Measurements from ENCODE around the gene TCEANC.
"Not testable (repeated sequence)": the region's sequence is repeated elsewhere in the genome, so short reads cannot be mapped to it uniquely, and the experiment has no call there.

TCEANC gene

DNA sequence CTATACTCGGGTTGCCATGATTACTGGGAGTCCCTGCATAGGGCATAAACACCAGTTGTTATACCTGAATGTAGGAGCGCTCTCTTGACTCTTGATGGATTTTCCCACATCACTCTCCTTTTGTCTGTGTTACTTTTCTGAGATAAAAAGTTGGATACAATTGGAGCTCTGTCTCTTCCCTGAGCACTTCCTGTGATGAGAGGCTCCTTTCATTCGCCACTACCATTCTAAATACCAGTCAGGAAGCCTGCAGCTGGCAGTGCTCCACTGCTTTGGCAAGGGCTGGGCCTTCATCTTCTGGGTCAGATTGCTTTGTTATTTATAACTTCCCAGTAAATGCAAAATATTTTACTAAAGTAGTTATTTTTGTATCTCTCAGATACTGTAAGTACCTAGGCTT, 13.9 kb downstream of the TCEANC start:
- H3K9me3 ChIP-seq: no peaks in the 10 kb centered on the region
- TF ChIP-seq, protein P1, sequence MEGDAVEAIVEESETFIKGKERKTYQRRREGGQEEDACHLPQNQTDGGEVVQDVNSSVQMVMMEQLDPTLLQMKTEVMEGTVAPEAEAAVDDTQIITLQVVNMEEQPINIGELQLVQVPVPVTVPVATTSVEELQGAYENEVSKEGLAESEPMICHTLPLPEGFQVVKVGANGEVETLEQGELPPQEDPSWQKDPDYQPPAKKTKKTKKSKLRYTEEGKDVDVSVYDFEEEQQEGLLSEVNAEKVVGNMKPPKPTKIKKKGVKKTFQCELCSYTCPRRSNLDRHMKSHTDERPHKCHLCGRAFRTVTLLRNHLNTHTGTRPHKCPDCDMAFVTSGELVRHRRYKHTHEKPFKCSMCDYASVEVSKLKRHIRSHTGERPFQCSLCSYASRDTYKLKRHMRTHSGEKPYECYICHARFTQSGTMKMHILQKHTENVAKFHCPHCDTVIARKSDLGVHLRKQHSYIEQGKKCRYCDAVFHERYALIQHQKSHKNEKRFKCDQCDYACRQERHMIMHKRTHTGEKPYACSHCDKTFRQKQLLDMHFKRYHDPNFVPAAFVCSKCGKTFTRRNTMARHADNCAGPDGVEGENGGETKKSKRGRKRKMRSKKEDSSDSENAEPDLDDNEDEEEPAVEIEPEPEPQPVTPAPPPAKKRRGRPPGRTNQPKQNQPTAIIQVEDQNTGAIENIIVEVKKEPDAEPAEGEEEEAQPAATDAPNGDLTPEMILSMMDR (IDR thresholded peaks at IDR 0.05): no peak
- no peaks in the 10 kb centered on the region for H3K27me3 ChIP-seq
- peaks cover 0 to 10% of the 10 kb centered on the region in 2 experiments for H3K4me1 ChIP-seq (ENCODE audit: control insufficient read depth in 1 of 2, insufficient read depth in 1 of 2, low read depth in 1 of 2, low read length in 1 of 2)
- H3K27ac ChIP-seq: no peak overlapping the region
- peaks cover 4% of the 10 kb centered on the region for H3K36me3 ChIP-seq
- no peak overlapping the region for H3K4me3 ChIP-seq (ENCODE audit: low read depth in 1 of 2, low read length in 1 of 2)

GRCh38 chrX:13667919-13668318, 15.0 kb downstream of the TCEANC start:
- no peak overlapping the region for H3K27ac ChIP-seq

DNA sequence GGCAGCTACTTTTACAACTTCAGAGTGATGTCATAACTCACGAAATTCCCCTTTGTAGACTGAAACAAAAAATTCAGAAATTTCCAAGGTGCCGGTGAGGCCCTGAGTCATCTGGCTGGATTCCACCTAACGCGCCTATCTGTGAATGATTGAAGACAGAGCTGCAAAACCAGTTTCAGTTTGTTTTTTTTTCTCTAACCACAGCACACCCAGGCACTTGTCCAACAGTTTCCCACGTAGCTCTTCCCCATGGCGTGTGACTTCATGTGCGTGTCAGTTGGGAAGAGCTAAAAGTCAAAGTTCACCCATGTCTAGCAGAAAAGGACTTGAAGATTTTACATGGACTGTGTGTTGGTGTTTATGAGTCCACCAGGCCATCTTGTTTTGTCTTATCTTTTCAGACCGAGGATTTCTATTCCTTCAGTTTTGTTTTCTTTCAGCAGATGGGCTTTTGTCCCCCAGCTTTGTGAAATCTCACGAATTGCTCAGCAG, 16.4 kb downstream of the TCEANC start:
- no peaks in the 10 kb centered on the region for H3K9me3 ChIP-seq
- no peaks in the 10 kb centered on the region for H3K27me3 ChIP-seq
- H3K27ac ChIP-seq: no peak overlapping the region
- TF ChIP-seq, protein P1 (IDR thresholded peaks at IDR 0.05): no peak
- H3K4me3 ChIP-seq (ENCODE audit: low read depth in 1 of 2, low read length in 1 of 2): no peak overlapping the region
- H3K4me1 ChIP-seq (ENCODE audit: control insufficient read depth in 1 of 2, insufficient read depth in 1 of 2, low read depth in 1 of 2, low read length in 1 of 2): no peaks in the 10 kb centered on the region
- no peaks in the 10 kb centered on the region for H3K36me3 ChIP-seq

More at GRCh38 chrX:13667919-13668318, 15.0 kb downstream of the TCEANC start:
- Histone ChIP-seq H3K4me3 (ENCODE audit: low read depth in 1 of 2, low read length in 1 of 2) (no peak overlapping the region), H3K9me3 (no peaks in the 10 kb centered on the region), H3K36me3 (peaks cover under 1% of the 10 kb centered on the region), H3K27me3 (no peaks in the 10 kb centered on the region), H3K4me1 (ENCODE audit: control insufficient read depth in 1 of 2, insufficient read depth in 1 of 2, low read depth in 1 of 2, low read length in 1 of 2) (peaks cover 0 to 10% of the 10 kb centered on the region in 2 experiments)
- TF ChIP-seq, protein P1 (IDR thresholded peaks at IDR 0.05): no peak

DNA sequence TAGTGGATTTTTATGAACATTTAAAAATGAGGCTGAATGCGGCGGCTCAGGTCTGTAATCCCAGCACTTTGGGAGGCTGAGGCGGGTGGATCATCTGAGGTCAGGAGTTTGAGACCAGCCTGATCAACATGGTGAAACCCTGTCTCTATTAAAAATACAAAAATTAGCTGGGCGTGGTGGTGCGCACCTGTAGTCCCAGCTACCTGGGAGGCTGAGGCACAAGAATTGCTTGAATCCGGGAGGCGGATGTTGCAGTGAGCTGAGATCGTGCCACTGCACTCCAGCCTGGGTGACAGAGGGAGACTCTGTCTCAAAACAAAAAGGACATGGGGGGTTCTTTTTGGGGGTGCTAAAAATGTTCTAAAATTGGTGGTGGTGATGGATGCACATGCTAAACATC, 16.8 kb downstream of the TCEANC start:
- H3K27ac ChIP-seq; H3K27me3 ChIP-seq; H3K9me3 ChIP-seq; H3K36me3 ChIP-seq; H3K4me3 ChIP-seq (ENCODE audit: low read depth in 1 of 2, low read length in 1 of 2); H3K4me1 ChIP-seq (ENCODE audit: control insufficient read depth in 1 of 2, insufficient read depth in 1 of 2, low read depth in 1 of 2, low read length in 1 of 2): not testable (repeated sequence)

GRCh38 chrX:13670197-13670596, 17.3 kb downstream of the TCEANC start:
- H3K4me3 ChIP-seq (ENCODE audit: low read depth in 1 of 2, low read length in 1 of 2): no peak overlapping the region
- no peak overlapping the region for H3K27ac ChIP-seq

DNA sequence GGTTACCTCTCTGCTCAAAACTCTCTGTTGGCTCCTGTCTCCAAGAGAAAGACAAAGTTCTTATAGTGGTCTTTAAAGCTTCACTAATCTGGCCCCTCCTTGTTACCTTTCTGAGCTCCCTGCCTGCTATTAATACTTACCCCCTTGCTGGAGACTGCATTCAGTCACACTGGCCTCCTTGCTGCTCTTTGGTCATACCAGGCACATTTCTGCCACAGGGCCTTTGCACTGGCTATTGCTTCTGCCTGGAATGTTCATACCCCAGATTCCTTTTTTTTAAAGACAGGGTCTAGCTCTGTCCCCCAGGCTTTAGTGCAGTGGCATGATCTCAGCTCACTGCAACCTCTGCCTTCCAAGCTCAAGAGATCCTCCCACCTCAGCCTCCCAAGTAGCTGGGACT, 20.1 kb downstream of the TCEANC start:
- TF ChIP-seq, protein P1 (IDR thresholded peaks at IDR 0.05): no peak

More at GRCh38 chrX:13670197-13670596, 17.3 kb downstream of the TCEANC start:
- no peaks in the 10 kb centered on the region for H3K9me3 ChIP-seq
- H3K4me1 ChIP-seq (ENCODE audit: control insufficient read depth in 1 of 2, insufficient read depth in 1 of 2, low read depth in 1 of 2, low read length in 1 of 2): no peaks in the 10 kb centered on the region
- H3K27me3 ChIP-seq: no peaks in the 10 kb centered on the region
- TF ChIP-seq, protein P1 (IDR thresholded peaks at IDR 0.05): no peak
- no peaks in the 10 kb centered on the region for H3K36me3 ChIP-seq

More for the DNA sequence above, 20.1 kb downstream of the TCEANC start:
- no peak overlapping the region for H3K27ac ChIP-seq
- H3K36me3 ChIP-seq: no peaks in the 10 kb centered on the region
- no peaks in the 10 kb centered on the region for H3K4me1 ChIP-seq (ENCODE audit: control insufficient read depth in 1 of 2, insufficient read depth in 1 of 2, low read depth in 1 of 2, low read length in 1 of 2)
- H3K9me3 ChIP-seq: no peaks in the 10 kb centered on the region
- no peak overlapping the region for H3K4me3 ChIP-seq (ENCODE audit: low read depth in 1 of 2, low read length in 1 of 2)
- H3K27me3 ChIP-seq: no peaks in the 10 kb centered on the region

Measured in neutrophil (primary cell).